ENCODE data around the gene AKAP1.

Gene AKAP1

DNA sequence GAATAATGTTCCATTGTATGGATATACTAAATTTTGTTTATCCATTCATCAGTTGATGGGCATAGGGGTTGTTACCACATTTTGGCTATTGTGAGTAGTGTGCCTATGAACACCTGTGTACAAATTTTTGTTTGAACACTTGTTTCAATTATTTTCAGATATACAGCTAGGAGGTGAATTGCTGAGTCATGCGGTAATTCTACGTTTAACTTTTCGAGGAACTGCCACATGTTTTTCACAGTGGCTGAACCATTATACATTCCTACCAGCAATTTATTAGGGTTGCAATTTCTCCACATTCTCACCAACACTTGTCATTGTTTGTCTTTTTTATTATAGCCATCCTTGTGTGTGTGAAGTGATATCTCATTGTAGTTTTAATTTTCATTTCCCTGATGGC is 75.6 kb downstream of the AKAP1 start:
- in situ Hi-C loops (cut with HindIII; ENCODE audit: low pct_ligation_motif_present, low sequenced_read_pairs) = no loop called here
- DNase-seq = no peak
- Histone ChIP-seq H3K4me3 (ENCODE audit: low read depth, low read length) (no peak overlapping the region), H3K36me3 (replicated peaks) (no peaks in the 10 kb centered on the region), H3K27ac (no peak overlapping the region), H3K27me3 (replicated peaks) (no peaks in the 10 kb centered on the region)
- TF ChIP-seq, protein P1, sequence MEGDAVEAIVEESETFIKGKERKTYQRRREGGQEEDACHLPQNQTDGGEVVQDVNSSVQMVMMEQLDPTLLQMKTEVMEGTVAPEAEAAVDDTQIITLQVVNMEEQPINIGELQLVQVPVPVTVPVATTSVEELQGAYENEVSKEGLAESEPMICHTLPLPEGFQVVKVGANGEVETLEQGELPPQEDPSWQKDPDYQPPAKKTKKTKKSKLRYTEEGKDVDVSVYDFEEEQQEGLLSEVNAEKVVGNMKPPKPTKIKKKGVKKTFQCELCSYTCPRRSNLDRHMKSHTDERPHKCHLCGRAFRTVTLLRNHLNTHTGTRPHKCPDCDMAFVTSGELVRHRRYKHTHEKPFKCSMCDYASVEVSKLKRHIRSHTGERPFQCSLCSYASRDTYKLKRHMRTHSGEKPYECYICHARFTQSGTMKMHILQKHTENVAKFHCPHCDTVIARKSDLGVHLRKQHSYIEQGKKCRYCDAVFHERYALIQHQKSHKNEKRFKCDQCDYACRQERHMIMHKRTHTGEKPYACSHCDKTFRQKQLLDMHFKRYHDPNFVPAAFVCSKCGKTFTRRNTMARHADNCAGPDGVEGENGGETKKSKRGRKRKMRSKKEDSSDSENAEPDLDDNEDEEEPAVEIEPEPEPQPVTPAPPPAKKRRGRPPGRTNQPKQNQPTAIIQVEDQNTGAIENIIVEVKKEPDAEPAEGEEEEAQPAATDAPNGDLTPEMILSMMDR (IDR thresholded peaks at IDR 0.05; ENCODE audit: low read depth, low read length, missing control alignments) = no peak

DNA sequence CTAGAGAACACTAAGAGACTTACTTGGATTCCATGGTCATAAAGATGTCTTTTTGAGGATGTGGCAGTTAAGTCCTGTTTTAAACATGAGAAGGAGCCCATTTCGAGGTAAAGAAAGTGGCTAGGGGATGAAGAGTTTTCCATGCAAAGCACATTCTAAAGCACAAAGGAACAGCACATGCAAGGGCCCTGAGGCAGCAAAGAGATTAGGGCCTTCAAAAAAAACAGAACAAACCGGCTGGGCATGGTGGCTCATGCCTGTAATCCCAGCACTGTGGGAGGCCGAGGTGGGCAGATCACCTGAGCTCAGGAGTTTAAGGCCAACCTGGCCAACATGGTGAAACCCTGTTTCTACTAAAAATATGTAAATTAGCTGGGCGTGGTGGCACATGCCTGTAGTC is 79.8 kb downstream of the AKAP1 start:
- TF ChIP-seq, protein P1 (IDR thresholded peaks at IDR 0.05; ENCODE audit: low read depth, low read length, missing control alignments) = no peak
- no peak for DNase-seq
- in situ Hi-C loops (cut with HindIII; ENCODE audit: low pct_ligation_motif_present, low sequenced_read_pairs) = no loop called here
- Histone ChIP-seq H3K27me3 (replicated peaks) (no peaks in the 10 kb centered on the region), H3K4me3 (ENCODE audit: low read depth, low read length) (no peak overlapping the region), H3K36me3 (replicated peaks) (no peaks in the 10 kb centered on the region), H3K27ac (no peak overlapping the region)

- in situ Hi-C loops (cut with HindIII; ENCODE audit: low pct_ligation_motif_present, low sequenced_read_pairs) = no loop called here
- DNase-seq = no peak
- TF ChIP-seq, protein P1 (IDR thresholded peaks at IDR 0.05; ENCODE audit: low read depth, low read length, missing control alignments) = no peak
- Histone ChIP-seq H3K36me3 (replicated peaks) (no peaks in the 10 kb centered on the region), H3K27me3 (replicated peaks) (no peaks in the 10 kb centered on the region), H3K27ac (no peak overlapping the region), H3K4me3 (ENCODE audit: low read depth, low read length) (no peak overlapping the region)
Measured at GRCh38 chr17:57165754-57166153, 80.7 kb downstream of the AKAP1 start.

DNA sequence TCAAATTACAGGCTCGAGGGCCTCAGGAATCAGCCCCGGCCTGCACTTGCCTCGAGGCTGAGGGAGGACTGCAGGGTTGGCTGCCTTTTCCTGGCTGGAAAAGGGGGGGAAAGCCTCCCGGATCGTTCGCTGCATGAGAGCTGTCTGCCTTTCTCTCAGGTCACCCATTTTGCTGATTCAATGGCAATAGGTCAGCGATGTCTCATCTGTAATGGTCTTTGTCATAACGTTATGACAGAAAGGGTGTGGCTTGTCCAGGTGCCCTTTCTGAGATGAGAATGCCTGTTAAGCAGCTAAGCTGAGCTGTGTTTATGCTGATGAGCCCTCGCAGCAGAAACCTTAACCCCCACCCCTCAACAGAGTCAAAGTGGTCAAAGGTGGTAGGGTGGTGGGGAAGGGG is 81.8 kb downstream of the AKAP1 start:
- TF ChIP-seq, protein P1 (IDR thresholded peaks at IDR 0.05; ENCODE audit: low read depth, low read length, missing control alignments) = no peak
- Histone ChIP-seq H3K36me3 (replicated peaks) (no peaks in the 10 kb centered on the region), H3K27ac (no peak overlapping the region), H3K4me3 (ENCODE audit: low read depth, low read length) (no peak overlapping the region), H3K27me3 (replicated peaks) (no peaks in the 10 kb centered on the region)
- no peak for DNase-seq
- in situ Hi-C loops (cut with HindIII; ENCODE audit: low pct_ligation_motif_present, low sequenced_read_pairs) = no loop called here

GRCh38 chr17:57168695-57169094 is 83.6 kb downstream of the AKAP1 start:
- TF ChIP-seq, protein P1 (IDR thresholded peaks at IDR 0.05; ENCODE audit: low read depth, low read length, missing control alignments) = no peak
- no peak for DNase-seq
- no peak overlapping the region for H3K4me3 ChIP-seq (ENCODE audit: low read depth, low read length)

DNA sequence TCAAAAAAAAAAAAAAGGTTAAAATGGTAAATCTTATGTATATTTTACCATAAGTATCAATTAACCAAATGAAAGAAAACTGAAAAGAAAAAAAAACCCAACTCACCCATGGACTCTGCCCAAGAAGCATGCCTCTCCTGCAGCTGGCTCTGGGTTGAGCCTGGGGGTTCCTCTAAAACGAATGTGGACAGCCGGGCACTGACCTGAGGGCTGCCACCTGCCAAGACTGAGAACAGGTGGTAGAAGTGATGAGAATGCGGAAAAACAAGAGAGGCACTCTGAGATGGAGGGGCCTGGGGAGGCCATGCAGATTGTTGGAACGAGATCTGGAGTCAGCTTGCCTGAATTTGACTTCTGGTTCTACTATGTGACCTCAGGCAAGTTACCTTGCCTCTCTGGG is 85.8 kb downstream of the AKAP1 start:
- Histone ChIP-seq H3K36me3 (replicated peaks) (no peaks in the 10 kb centered on the region), H3K27me3 (replicated peaks) (no peaks in the 10 kb centered on the region), H3K4me3 (ENCODE audit: low read depth, low read length) (no peak overlapping the region), H3K27ac (no peak overlapping the region)
- in situ Hi-C loops (cut with HindIII; ENCODE audit: low pct_ligation_motif_present, low sequenced_read_pairs) = no loop called here
- DNase-seq = no peak
- TF ChIP-seq, protein P1 (IDR thresholded peaks at IDR 0.05; ENCODE audit: low read depth, low read length, missing control alignments) = no peak

More at GRCh38 chr17:57168695-57169094, 83.6 kb downstream of the AKAP1 start:
- in situ Hi-C loops (cut with HindIII; ENCODE audit: low pct_ligation_motif_present, low sequenced_read_pairs) = no loop called here
- Histone ChIP-seq H3K36me3 (replicated peaks) (no peaks in the 10 kb centered on the region), H3K27me3 (replicated peaks) (no peaks in the 10 kb centered on the region), H3K27ac (no peak overlapping the region)
